Parathyroid adenoma (tissue), 2 donors: ENCODE measurements around the gene NLGN1.

Experiments used
- H2AFZ ChIP-seq: fragments of 300-600 bp; sonication (generic); one replicate; pipeline ENCODE4 v1.7.0; 2017; ENCODE audit warnings: antibody characterized with exemption, mild to moderate bottlenecking
- H3K27ac ChIP-seq: fragments of 300-600 bp; sonication (generic); one replicate; pipeline ENCODE4 v1.7.0; 2017
- H3K27me3 ChIP-seq: fragments of 300-600 bp; sonication (generic); one replicate; pipeline ENCODE4 v1.7.0; 2017; ENCODE audit warnings: low read length; ENCODE audit not compliant: control insufficient read depth, insufficient read depth
- H3K36me3 ChIP-seq: fragments of 300-600 bp; sonication (generic); one replicate; pipeline ENCODE4 v1.7.0; 2017; ENCODE audit warnings: low read length; ENCODE audit not compliant: control insufficient read depth, insufficient read depth
- H3K4me1 ChIP-seq: fragments of 300-600 bp; sonication (generic); one replicate; pipeline ENCODE4 v1.7.0; 2017; ENCODE audit warnings: control low read depth
- H3K4me2 ChIP-seq: fragments of 300-600 bp; sonication (generic); one replicate; pipeline ENCODE4 v1.7.0; 2017; ENCODE audit warnings: low read length
- H3K4me3 ChIP-seq: fragments of 300-600 bp; sonication (generic); one replicate; pipeline ENCODE4 v1.7.0; 2017; ENCODE audit warnings: low read depth, low read length
- H3K79me2 ChIP-seq: fragments of 300-600 bp; sonication (generic); one replicate; pipeline ENCODE4 v1.7.0; 2017; ENCODE audit warnings: control low read depth
- H3K9ac ChIP-seq: fragments of 300-600 bp; sonication (generic); one replicate; pipeline ENCODE4 v1.7.0; 2017; ENCODE audit warnings: mild to moderate bottlenecking
- H3K9me3 ChIP-seq: fragments of 300-600 bp; sonication (generic); one replicate; pipeline ENCODE4 v1.7.0; 2017; ENCODE audit warnings: low read length; ENCODE audit not compliant: control insufficient read depth
- CTCF ChIP-seq: fragments of 300-600 bp; sonication (generic); IDR thresholded peaks from one replicate; pipeline ENCODE4 v1.7.0; 2017; ENCODE audit warnings: antibody characterized with exemption, mild to moderate bottlenecking
- donor health status: primary hyperparathyroidism.

NLGN1 gene

DNA sequence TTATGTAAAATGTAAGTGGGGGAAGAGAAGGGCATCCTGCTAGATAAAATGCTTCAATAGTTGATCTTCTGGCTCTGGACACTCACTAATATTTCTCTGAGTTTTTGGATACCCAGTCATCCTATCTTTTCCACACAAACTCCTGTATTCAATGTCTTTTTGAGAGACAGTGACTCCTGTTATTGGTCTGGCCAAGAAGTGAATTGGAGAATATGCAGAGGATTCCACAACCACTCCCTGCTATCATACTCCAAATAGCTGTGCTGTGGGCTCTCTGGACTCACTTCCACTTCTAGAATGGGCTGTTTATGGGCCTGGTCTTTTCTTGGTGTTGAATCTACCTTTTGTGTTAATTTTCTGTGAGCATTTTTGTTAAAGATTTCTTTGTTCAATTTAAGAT lies 376.8 kb downstream of the NLGN1 start:
- no peak overlapping the region for H3K9ac ChIP-seq
- H3K27me3 ChIP-seq: no peaks in the 10 kb centered on the region
- no peak for TF ChIP-seq CTCF
- H3K79me2 ChIP-seq: no peaks in the 10 kb centered on the region
- H3K4me2 ChIP-seq: no peak overlapping the region
- H2AFZ ChIP-seq: no peak overlapping the region
- H3K27ac ChIP-seq: no peak overlapping the region
- no peaks in the 10 kb centered on the region for H3K36me3 ChIP-seq
- no peaks in the 10 kb centered on the region for H3K4me1 ChIP-seq
- no peaks in the 10 kb centered on the region for H3K9me3 ChIP-seq
- no peak overlapping the region for H3K4me3 ChIP-seq

GRCh38 chr3:173778251-173778650 lies 380.7 kb downstream of the NLGN1 start:
- no peaks in the 10 kb centered on the region for H3K4me1 ChIP-seq
- H3K36me3 ChIP-seq: no peaks in the 10 kb centered on the region
- H3K79me2 ChIP-seq: no peaks in the 10 kb centered on the region
- H3K9ac ChIP-seq: no peak overlapping the region
- H3K9me3 ChIP-seq: no peaks in the 10 kb centered on the region
- H3K4me3 ChIP-seq: no peak overlapping the region
- TF ChIP-seq CTCF: no peak
- H3K27ac ChIP-seq: no peak overlapping the region
- no peak overlapping the region for H2AFZ ChIP-seq
- H3K27me3 ChIP-seq: no peaks in the 10 kb centered on the region
- no peak overlapping the region for H3K4me2 ChIP-seq

DNA sequence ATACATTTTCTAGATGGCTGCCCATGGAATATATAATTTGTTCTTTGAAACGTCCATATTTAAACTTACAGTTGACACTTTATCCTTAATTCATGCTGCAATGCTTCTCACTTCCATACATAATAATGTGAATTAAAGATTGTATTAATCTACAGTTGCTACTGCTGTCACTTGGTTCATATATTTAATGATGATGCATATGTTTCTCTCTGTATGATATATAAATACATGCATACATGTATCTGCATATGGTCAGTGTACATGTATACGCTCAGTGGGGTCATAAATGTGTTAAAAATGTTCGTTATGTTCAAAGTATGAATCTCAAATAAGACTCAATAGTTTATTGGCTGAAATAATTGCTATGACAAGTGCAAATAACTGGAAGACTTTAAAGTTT lies 382.5 kb downstream of the NLGN1 start:
- H3K4me2 ChIP-seq: no peak overlapping the region
- no peak overlapping the region for H3K4me3 ChIP-seq
- H3K9ac ChIP-seq: no peak overlapping the region
- H3K27ac ChIP-seq: no peak overlapping the region
- no peaks in the 10 kb centered on the region for H3K36me3 ChIP-seq
- no peaks in the 10 kb centered on the region for H3K9me3 ChIP-seq
- no peak for TF ChIP-seq CTCF
- no peaks in the 10 kb centered on the region for H3K27me3 ChIP-seq
- H3K79me2 ChIP-seq: no peaks in the 10 kb centered on the region
- no peaks in the 10 kb centered on the region for H3K4me1 ChIP-seq
- H2AFZ ChIP-seq: no peak overlapping the region

- H3K9ac ChIP-seq: no peak overlapping the region
- no peaks in the 10 kb centered on the region for H3K36me3 ChIP-seq
- H3K4me1 ChIP-seq: no peaks in the 10 kb centered on the region
- no peaks in the 10 kb centered on the region for H3K27me3 ChIP-seq
- no peaks in the 10 kb centered on the region for H3K9me3 ChIP-seq
- no peak overlapping the region for H3K27ac ChIP-seq
- H3K79me2 ChIP-seq: no peaks in the 10 kb centered on the region
- no peak overlapping the region for H3K4me2 ChIP-seq
- H3K4me3 ChIP-seq: no peak overlapping the region
- no peak overlapping the region for H2AFZ ChIP-seq
- TF ChIP-seq CTCF: no peak
Measured at GRCh38 chr3:173785004-173785403, 387.5 kb downstream of the NLGN1 start.

DNA sequence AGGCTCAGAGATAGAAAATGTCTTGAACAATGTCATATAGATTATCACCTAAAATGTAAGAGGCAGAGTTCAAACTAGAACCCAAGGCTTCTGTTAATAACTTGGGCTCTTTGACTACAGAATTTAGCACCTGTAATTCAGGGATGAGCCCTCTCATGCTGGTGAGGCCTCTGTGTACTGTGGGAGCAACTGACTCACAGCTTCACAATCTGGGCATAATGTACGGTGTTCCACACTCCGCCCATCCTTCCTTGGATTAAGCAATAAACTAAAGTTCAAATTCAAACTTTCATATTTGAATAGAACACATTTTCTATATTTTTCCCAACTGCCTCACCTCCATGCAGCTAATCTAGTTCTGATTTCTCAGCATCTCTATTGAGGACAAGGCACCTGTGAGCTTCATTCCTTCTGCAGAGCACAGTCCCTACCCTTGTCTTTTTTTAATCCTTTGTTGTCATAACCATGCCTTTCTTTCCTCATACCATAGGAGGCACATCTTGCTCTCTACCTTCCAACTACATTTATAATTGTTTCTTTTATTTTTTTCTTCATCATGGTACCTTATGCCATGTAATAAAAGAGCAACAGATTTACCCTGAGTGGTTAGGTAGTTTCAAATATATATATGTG lies 392.1 kb downstream of the NLGN1 start:
- H3K36me3 ChIP-seq: no peaks in the 10 kb centered on the region
- H2AFZ ChIP-seq: no peak overlapping the region
- no peak overlapping the region for H3K4me3 ChIP-seq
- H3K4me2 ChIP-seq: no peak overlapping the region
- H3K27me3 ChIP-seq: no peaks in the 10 kb centered on the region
- no peaks in the 10 kb centered on the region for H3K9me3 ChIP-seq
- H3K9ac ChIP-seq: no peak overlapping the region
- no peak for TF ChIP-seq CTCF
- no peaks in the 10 kb centered on the region for H3K4me1 ChIP-seq
- H3K27ac ChIP-seq: no peak overlapping the region
- no peaks in the 10 kb centered on the region for H3K79me2 ChIP-seq
